HG03159 (cell line): ENCODE data around the gene IFI44.

Experiments used
- ATAC-seq: cut with Tn5 transposase; IDR thresholded peaks from one replicate; pipeline ENCODE4 v1.9.1; 2021; ENCODE audit warnings: mild to moderate bottlenecking, moderate library complexity; ENCODE audit not compliant: unreplicated experiment

IFI44 gene

GRCh38 chr1:78702426-78702825, 52.8 kb downstream of the IFI44 start:
- ATAC-seq, result no peak

DNA sequence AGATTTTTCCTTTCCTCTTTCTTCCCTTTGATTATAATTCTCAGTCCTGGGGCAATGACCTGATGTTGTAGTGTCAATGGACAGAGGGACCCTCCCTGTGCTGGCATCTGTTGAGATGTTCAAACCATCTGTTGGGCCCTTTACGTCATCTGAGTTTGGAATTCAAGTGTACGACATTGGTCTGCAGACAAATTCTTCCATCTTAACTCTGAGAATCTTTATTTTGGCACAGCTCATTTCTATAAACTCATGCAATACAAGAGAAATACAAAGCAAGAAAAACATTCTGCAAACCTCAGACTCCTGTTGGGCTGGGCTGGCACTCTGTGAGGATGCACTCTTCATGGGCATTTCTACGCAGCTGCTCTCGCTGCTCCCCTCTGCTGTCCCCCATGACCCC, 54.2 kb downstream of the IFI44 start:
- ATAC-seq, result no peak

- ATAC-seq, result no peak
These were observed 62.9 kb downstream of the IFI44 start for GRCh38 chr1:78712467-78713051.

DNA sequence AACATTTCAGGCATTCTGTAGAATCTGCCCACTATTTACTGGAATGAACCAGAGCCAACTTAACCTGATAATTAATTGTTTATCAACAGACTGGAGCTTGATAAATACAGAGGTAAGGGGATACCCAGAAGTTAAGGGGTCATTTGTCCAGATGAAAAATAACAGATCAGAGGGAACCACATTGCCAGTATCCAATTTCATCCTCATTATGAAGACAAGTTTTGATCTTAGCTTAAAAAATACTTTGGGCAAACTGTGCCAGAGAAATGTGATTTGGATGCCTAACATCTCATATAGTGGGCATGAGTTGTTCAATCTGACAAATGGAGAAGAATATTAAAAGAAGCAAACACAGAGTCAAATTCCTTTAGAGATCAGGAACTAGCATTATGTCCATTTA, 63.7 kb downstream of the IFI44 start:
- ATAC-seq, result no peak
